Stimulated activated CD8-positive, alpha-beta memory T cell treated with anti-CD3 and anti-CD28 coated beads, Interleukin-2, amount 100 ng/mL, for 1 hour (primary cell): ENCODE data around the gene NEK6.

Experiments used
- DNase-seq, 2 donors: peaks; one replicate each; pipeline ENCODE4 v3.0.0-alpha.2; 2020; ENCODE audit warnings: low read depth in 2 of 2

The NEK6 gene

GRCh38 chr9:124354346-124355038 is 96.7 kb downstream of the NEK6 start:
- DNase-seq = no peak

GRCh38 chr9:124355039-124355940 is 97.5 kb downstream of the NEK6 start:
- DNase-seq = no peak

GRCh38 chr9:124355941-124356744 is 98.4 kb downstream of the NEK6 start:
- no peak for DNase-seq

- DNase-seq = no peak
These were observed 99.1 kb downstream of the NEK6 start for GRCh38 chr9:124356745-124357390.

- DNase-seq = no peak
These were observed 100.1 kb downstream of the NEK6 start for GRCh38 chr9:124357721-124358361.

- DNase-seq = no peak
These were observed 100.9 kb downstream of the NEK6 start for GRCh38 chr9:124358631-124359030.

- DNase-seq = no peak
These were observed 101.7 kb downstream of the NEK6 start for GRCh38 chr9:124359426-124359825.

GRCh38 chr9:124359855-124360678 is 102.3 kb downstream of the NEK6 start:
- DNase-seq = no peak

GRCh38 chr9:124361128-124361527 is 103.4 kb downstream of the NEK6 start:
- no peak for DNase-seq

- no peak for DNase-seq
These were observed 105.8 kb downstream of the NEK6 start for GRCh38 chr9:124363326-124364096.

GRCh38 chr9:124364141-124364540 is 106.4 kb downstream of the NEK6 start:
- no peak for DNase-seq

GRCh38 chr9:124365036-124365435 is 107.3 kb downstream of the NEK6 start:
- DNase-seq = no peak

- no peak for DNase-seq
These were observed 108.9 kb downstream of the NEK6 start for GRCh38 chr9:124366476-124367220.

GRCh38 chr9:124368692-124369091 is 110.9 kb downstream of the NEK6 start:
- DNase-seq = no peak

GRCh38 chr9:124369231-124369797 is 111.6 kb downstream of the NEK6 start:
- no peak for DNase-seq

GRCh38 chr9:124370896-124371582 is 113.3 kb downstream of the NEK6 start:
- no peak for DNase-seq

- DNase-seq = no peak
These were observed 114.3 kb downstream of the NEK6 start for GRCh38 chr9:124372038-124372437.

GRCh38 chr9:124373386-124373785 is 115.6 kb downstream of the NEK6 start:
- DNase-seq = no peak
